Transverse colon (tissue), 4 donors: ENCODE results near the gene MYOZ1. TPM values are rescaled to one million over a fixed set of nuclear protein-coding genes. Genes with fewer than 3 reads are reported as not detected.

Source experiments
- DNase-seq: peaks from one replicate; pipeline ENCODE4 v3.0.0-alpha.2; 2019
- H3K27ac ChIP-seq, 4 donors: fragments of 200-600 bp; sonication (generic); 2 replicates each; pipeline ENCODE4 v1.5.1; 2016 to 2018; ENCODE audit warnings: inconsistent platforms in 4 of 4
- H3K27me3 ChIP-seq: fragments of 200-600 bp; sonication (generic); 2 replicates; pipeline ENCODE4 v1.5.1; 2017; ENCODE audit warnings: inconsistent platforms
- H3K36me3 ChIP-seq, 4 donors: fragments of 200-600 bp; sonication (generic); 2 replicates each; pipeline ENCODE4 v1.5.1; 2017 to 2019; ENCODE audit warnings: inconsistent platforms in 4 of 4
- H3K4me1 ChIP-seq, 4 donors: fragments of 200-600 bp; sonication (generic); 2 replicates each; pipeline ENCODE4 v1.5.1; 2017 to 2020; ENCODE audit warnings: inconsistent platforms in 4 of 4
- H3K4me3 ChIP-seq, 4 donors: fragments of 200-600 bp; sonication (generic); 1 replicate in 1 of 4; 2 replicates in 3 of 4; pipeline versions ENCODE4 v1.5.1 to v1.6.1; 2017 to 2019; ENCODE audit warnings: inconsistent platforms in 4 of 4
- H3K9me3 ChIP-seq, 2 donors: fragments of 200-600 bp; sonication (generic); 2 replicates each; pipeline ENCODE4 v1.5.1; 2017 to 2019; ENCODE audit warnings: inconsistent platforms in 2 of 2
- EP300 ChIP-seq: sonication (generic); formaldehyde crosslinking; IDR thresholded peaks from one replicate; pipeline ENCODE4 v1.6.1; 2017; ENCODE audit warnings: antibody characterized with exemption, low read depth
- POLR2A ChIP-seq: fragments of 450-650 bp; IDR thresholded peaks from one replicate; pipeline ENCODE4 v1.6.1; 2016; ENCODE audit warnings: antibody characterized with exemption, mild to moderate bottlenecking, moderate library complexity
- POLR2AphosphoS5 ChIP-seq, 3 donors: sonication (generic); formaldehyde crosslinking; IDR thresholded peaks; one replicate each; pipeline ENCODE4 v1.6.1; 2016; ENCODE audit warnings: antibody characterized with exemption in 3 of 3
- WGBS, 2 donors: methylation state at CpG; one replicate each; pipeline ENCODE4 v1.1.5; 2018; ENCODE audit warnings: low coverage in 1 of 2; 5-methylcytosine and 5-hydroxymethylcytosine counted together
- in situ Hi-C, 4 donors: fragments of 200-750 bp; cut with MboI; loops; one replicate each; pipeline versions ENCODE4 v1.15.0 to v1.15.1; 2017; ENCODE audit warnings: low sequenced_read_pairs in 3 of 4, low pct_ligation_motif_present in 1 of 4, low pct_unique_long_range_greater_than_20kb in 1 of 4
- intact Hi-C: fragments of 100-400 bp; cut with DNase I; formaldehyde crosslinking; loops from one replicate; pipeline ENCODE4 v1.15.1; 2023; ENCODE audit warnings: low total_unique reads
- total RNA-seq, 4 donors: library from RNA; depleted of rRNA; stranded (reverse); fragments of >200 nt; gene quantifications; one replicate each; pipeline ENCODE4 v1.1.0, GENCODE V29; 2016
- TF ChIP-seq, protein P1 (sequence below), 5 experiments: fragments of 200-600 bp in 3 of 5; fragments of 450-650 bp in 2 of 5; sonication (generic) in 3 of 5; IDR thresholded peaks; 1 replicate in 2 of 5; 2 replicates in 3 of 5; pipeline ENCODE4 v1.5.1; 2016 to 2017; ENCODE audit warnings: antibody characterized with exemption in 5 of 5, inconsistent platforms in 3 of 5, mild to moderate bottlenecking in 2 of 5, moderate library complexity in 1 of 5

MYOZ1 gene
- total RNA-seq, 4 donors from 2014 or later = 1.1 TPM; not detected in 3

GRCh38 chr10:73581918-73582317 lies 59.4 kb downstream of the MYOZ1 start:
- in situ Hi-C loops = no loop called here
- DNase-seq = no peak
- WGBS, 2 donors = 80 to 85% methylated on average over 1 to 2 of the region's 2 CpGs
- Histone ChIP-seq H3K9me3 (no peaks in the 10 kb centered on the region), H3K27me3 (no peaks in the 10 kb centered on the region), H3K36me3 (no peaks in the 10 kb centered on the region), H3K4me3 (no peak overlapping the region), H3K27ac (no peak overlapping the region), H3K4me1 (peaks cover 22 to 42% (median 28%) of the 10 kb centered on the region in 4 donors)
- TF ChIP-seq EP300 = no peak
- TF ChIP-seq, protein P1, sequence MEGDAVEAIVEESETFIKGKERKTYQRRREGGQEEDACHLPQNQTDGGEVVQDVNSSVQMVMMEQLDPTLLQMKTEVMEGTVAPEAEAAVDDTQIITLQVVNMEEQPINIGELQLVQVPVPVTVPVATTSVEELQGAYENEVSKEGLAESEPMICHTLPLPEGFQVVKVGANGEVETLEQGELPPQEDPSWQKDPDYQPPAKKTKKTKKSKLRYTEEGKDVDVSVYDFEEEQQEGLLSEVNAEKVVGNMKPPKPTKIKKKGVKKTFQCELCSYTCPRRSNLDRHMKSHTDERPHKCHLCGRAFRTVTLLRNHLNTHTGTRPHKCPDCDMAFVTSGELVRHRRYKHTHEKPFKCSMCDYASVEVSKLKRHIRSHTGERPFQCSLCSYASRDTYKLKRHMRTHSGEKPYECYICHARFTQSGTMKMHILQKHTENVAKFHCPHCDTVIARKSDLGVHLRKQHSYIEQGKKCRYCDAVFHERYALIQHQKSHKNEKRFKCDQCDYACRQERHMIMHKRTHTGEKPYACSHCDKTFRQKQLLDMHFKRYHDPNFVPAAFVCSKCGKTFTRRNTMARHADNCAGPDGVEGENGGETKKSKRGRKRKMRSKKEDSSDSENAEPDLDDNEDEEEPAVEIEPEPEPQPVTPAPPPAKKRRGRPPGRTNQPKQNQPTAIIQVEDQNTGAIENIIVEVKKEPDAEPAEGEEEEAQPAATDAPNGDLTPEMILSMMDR (IDR thresholded peaks at IDR 0.05) = no peak
- TF ChIP-seq POLR2A = no peak
- TF ChIP-seq POLR2AphosphoS5 (IDR thresholded peaks at IDR 0.05) = no peak
- intact Hi-C loops = no loop called here

Other genes starting within 250 kb of the MYOZ1 start
- gene ANXA7, start 227.4 kb downstream of the MYOZ1 start, total RNA-seq = 100 to 1,000 TPM in 1 of 4 donors, 10 to 100 TPM in 3; 12.3 to 110 (median 64.1) TPM
- 1 to 10 TPM; 1.4 to 2.4 (median 2.0) TPM for gene MSS51, start 207.9 kb downstream of the MYOZ1 start, total RNA-seq
- gene PPP3CB, start 145.4 kb downstream of the MYOZ1 start, total RNA-seq = 10 to 100 TPM; 20.5 to 54.5 (median 35.9) TPM
- gene USP54, start 50.1 kb downstream of the MYOZ1 start, total RNA-seq = 100 to 1,000 TPM; 109 to 168 (median 114) TPM
- gene SYNPO2L, start 14.6 kb upstream of the MYOZ1 start, total RNA-seq = 1 to 10 TPM in 1 of 4 donors, under 1 TPM in 1, not detected in 2; 0.14 to 4.5 TPM
- 10 to 100 TPM in 1 of 4 donors, 1 to 10 TPM in 2, not detected in 1; 8.0 to 12.7 (median 8.6) TPM for gene AGAP5, start 56.6 kb upstream of the MYOZ1 start, total RNA-seq
- 100 to 1,000 TPM in 2 of 4 donors, 10 to 100 TPM in 2; 46.7 to 104 (median 80.2) TPM for gene SEC24C, start 102.9 kb upstream of the MYOZ1 start, total RNA-seq
- 10 to 100 TPM in 3 of 4 donors, 1 to 10 TPM in 1; 2.6 to 37.4 (median 17.0) TPM for gene CHCHD1, start 140.6 kb upstream of the MYOZ1 start, total RNA-seq
- gene ZSWIM8, start 144.1 kb upstream of the MYOZ1 start, total RNA-seq = 100 to 1,000 TPM in 3 of 4 donors, 10 to 100 TPM in 1; 94.5 to 530 (median 188) TPM
- 10 to 100 TPM; 14.3 to 34.5 (median 22.1) TPM for gene NDST2, start 170.1 kb upstream of the MYOZ1 start, total RNA-seq
- gene CAMK2G, start 233.1 kb upstream of the MYOZ1 start, total RNA-seq = 100 to 1,000 TPM in 1 of 4 donors, 10 to 100 TPM in 3; 72.0 to 131 (median 83.0) TPM